HepG2 (cell line): ENCODE measurements around the gene ADAMTS2. TPM values are rescaled to one million over a fixed set of nuclear protein-coding genes. Genes with fewer than 3 reads are reported as not detected.

Source experiments
- ATAC-seq: fragments of 200-7000 bp; cut with Tn5 transposase; 3 replicates; pipeline ENCODE4 v1.9.1; 2020; ENCODE audit warnings: mild to moderate bottlenecking, moderate library complexity
- BruUV-seq: library from RNA; stranded (reverse); fragments of 400-500 nt; replicated peaks from 2 replicates; lab custom pipeline; 2021; lab: Mats Ljungman, UMichigan
- CTCF ChIA-PET: fragments of 300-600 bp; formaldehyde crosslinking; extraction: SDS; loops from one replicate; lab custom pipeline; 2021; ENCODE audit warnings: low total read pairs, inconsistent platforms, low intra/inter-chr PET ratio; lab: Yijun Ruan, JAX
- POLR2A ChIA-PET: fragments of 350-600 bp; sonication (Branson Sonifier 250); formaldehyde crosslinking; loops from one replicate; lab custom pipeline; 2020; ENCODE audit warnings: antibody characterized with exemption, inconsistent platforms; lab: Yijun Ruan, JAX
- DNase-seq: peaks from one replicate; pipeline ENCODE4 v3.0.0-alpha.2; 2015; ENCODE audit warnings: low spot score
- FAIRE-seq: peaks from 3 replicates; lab custom pipeline; 2011; peaks lifted over from hg19 to GRCh38; lab: Jason Lieb, UNC
- H2AFZ ChIP-seq: one replicate; pipeline ENCODE4 v1.6.1; 2011; ENCODE audit warnings: low read length, inconsistent platforms
- H3K27ac ChIP-seq: fragments of 300-600 bp; 3 replicates; pipeline ENCODE4 v1.8.0; 2011; ENCODE audit warnings: mixed run types, mild to moderate bottlenecking, mixed read lengths, low read length, inconsistent platforms; ENCODE audit not compliant: insufficient read depth; ENCODE audit errors: extremely low read length
- H3K27me3 ChIP-seq, 2 experiments: fragments of 200-600 bp in 1 of 2; 2 replicates in 1 of 2; 3 replicates in 1 of 2; pipeline versions ENCODE4 v1.6.0 to v1.8.0; 2011; ENCODE audit warnings: low read length in 2 of 2, mild to moderate bottlenecking in 2 of 2, moderate library complexity in 2 of 2, inconsistent platforms in 1 of 2; ENCODE audit not compliant: insufficient read depth in 2 of 2, control insufficient read depth in 1 of 2
- H3K36me3 ChIP-seq, 2 experiments: fragments of 200-600 bp in 1 of 2; replicated peaks in 1 of 2; 2 replicates in 1 of 2; 3 replicates in 1 of 2; pipeline versions ENCODE4 v1.5.1 to v1.8.0; 2011; ENCODE audit warnings: low read length in 2 of 2, inconsistent platforms in 1 of 2; ENCODE audit not compliant: insufficient read depth in 2 of 2, control insufficient read depth in 1 of 2
- H3K4me1 ChIP-seq: 2 replicates; pipeline ENCODE4 v1.5.1; 2012; ENCODE audit warnings: low read length, inconsistent platforms; ENCODE audit not compliant: insufficient read depth
- H3K4me2 ChIP-seq: 2 replicates; pipeline ENCODE4 v1.6.0; 2011; ENCODE audit warnings: low read depth, low read length, inconsistent platforms
- H3K4me3 ChIP-seq, 3 experiments: fragments of 200-600 bp in 1 of 3; sonication (generic), shearing (Covaris generic) in 1 of 3; replicated peaks in 1 of 3; 2 replicates each; pipeline ENCODE4 v1.5.1; 2011 to 2016; ENCODE audit warnings: low read length in 3 of 3, inconsistent platforms in 2 of 3, low read depth in 2 of 3, mild to moderate bottlenecking in 2 of 3, control low read depth in 1 of 3, mixed read lengths in 1 of 3; ENCODE audit not compliant: insufficient read depth in 1 of 3
- H3K79me2 ChIP-seq: one replicate; pipeline ENCODE4 v1.6.1; 2011; ENCODE audit warnings: low read length, inconsistent platforms; ENCODE audit not compliant: insufficient read depth
- H3K9ac ChIP-seq: 2 replicates; pipeline ENCODE4 v1.6.0; 2011; ENCODE audit warnings: mild to moderate bottlenecking, low read depth, low read length, inconsistent platforms; ENCODE audit not compliant: insufficient read depth
- H3K9me3 ChIP-seq: 2 replicates; pipeline ENCODE4 v1.5.1; 2012; ENCODE audit warnings: mild to moderate bottlenecking, low read length
- H4K20me1 ChIP-seq: 2 replicates; pipeline ENCODE4 v1.6.0; 2011; ENCODE audit warnings: inconsistent platforms, mild to moderate bottlenecking, low read length, moderate library complexity; ENCODE audit not compliant: insufficient read depth
- ELF4 ChIP-seq: sonication (generic); formaldehyde crosslinking; IDR thresholded peaks from 2 replicates; pipeline ENCODE4 v1.5.0; 2020; ENCODE audit warnings: missing genetic modification reagents, mild to moderate bottlenecking, moderate library complexity, borderline replicate concordance
- HOXA7 ChIP-seq: sonication (generic); formaldehyde crosslinking; IDR thresholded peaks from 2 replicates; pipeline ENCODE4 v1.8.1; 2022; ENCODE audit warnings: mild to moderate bottlenecking, missing genetic modification reagents, moderate library complexity
- KLF12 ChIP-seq: sonication (generic); formaldehyde crosslinking; IDR thresholded peaks from 2 replicates; pipeline ENCODE4 v1.4.0; 2020; ENCODE audit warnings: missing genetic modification reagents, borderline replicate concordance
- NFYC ChIP-seq: IDR thresholded peaks from 2 replicates; pipeline ENCODE4 v1.6.1; 2016; ENCODE audit warnings: missing genetic modification reagents, missing compliant biosample characterization
- ZNF274 ChIP-seq: sonication (generic); formaldehyde crosslinking; IDR thresholded peaks from 2 replicates; pipeline ENCODE4 v1.5.1; 2020; ENCODE audit warnings: mild to moderate bottlenecking, missing genetic modification reagents
- ZSCAN31 ChIP-seq: sonication (generic); formaldehyde crosslinking; IDR thresholded peaks from 2 replicates; pipeline ENCODE4 v1.5.0; 2020; ENCODE audit warnings: low read depth, mild to moderate bottlenecking, missing genetic modification reagents
- WGBS: methylation state at CpG from one replicate; pipeline ENCODE4 v1.1.6; 2017; ENCODE audit warnings: low lambda C conversion rate; 5-methylcytosine and 5-hydroxymethylcytosine counted together
- in situ Hi-C: cut with HindIII; loops from 2 replicates; pipeline ENCODE4 v1.10.0; 2017; ENCODE audit warnings: low pct_unique_long_range_greater_than_20kb; ENCODE audit not compliant: extremely low pct_ligation_motif_present
- intact Hi-C: fragments of 100-400 bp; cut with micrococcal nuclease; formaldehyde crosslinking; loops from one replicate; pipeline ENCODE4 v1.10.0; 2022; ENCODE audit not compliant: unreplicated experiment
- polyA plus RNA-seq, 8 experiments: library from polyadenylated mRNA; depleted of rRNA in 3 of 8; stranded (reverse) in 7 of 8; unstranded in 1 of 8; fragments of >200 nt; fragmentation: Illumina TruSeq in 4 of 8; extraction: Trizol in 4 of 8; gene quantifications; 2 replicates each; pipeline versions ENCODE4 v1.2.1 to v1.2.3, GENCODE V29; 2011 to 2016; ENCODE audit warnings: low read depth in 4 of 8, missing spikeins in 1 of 8, mixed read lengths in 1 of 8; ENCODE audit not compliant: insufficient read depth in 1 of 8
- total RNA-seq, 5 experiments: library from RNA; depleted of rRNA; stranded (reverse); fragments of >200 nt; fragmentation: Illumina TruSeq; extraction: Trizol; gene quantifications; 2 replicates each; pipeline ENCODE4 v1.2.3, GENCODE V29; 2016; ENCODE audit warnings: low read depth in 1 of 5
- TF ChIP-seq, protein P1 (sequence below): sonication (generic); formaldehyde crosslinking; IDR thresholded peaks from 2 replicates; pipeline ENCODE4 v1.4.0; 2020; ENCODE audit warnings: mild to moderate bottlenecking, missing genetic modification reagents
- TF ChIP-seq, protein P2 (sequence below), 2 experiments: fragments of 450-650 bp in 1 of 2; sonication (generic) in 1 of 2; formaldehyde crosslinking in 1 of 2; IDR thresholded peaks; 2 replicates each; pipeline versions ENCODE4 v1.6.1 to v1.8.0; 2016 to 2022; ENCODE audit warnings: antibody characterized with exemption in 1 of 2, mild to moderate bottlenecking in 1 of 2, missing genetic modification reagents in 1 of 2
- TF ChIP-seq, protein P3 (sequence below): sonication (generic); IDR thresholded peaks from 2 replicates; pipeline ENCODE4 v1.6.1; 2016; ENCODE audit warnings: low read depth, borderline replicate concordance
- TF ChIP-seq, protein P4 (sequence below): sonication (generic); formaldehyde crosslinking; conservative IDR thresholded peaks from 2 replicates; pipeline ENCODE4 v1.4.0; 2020; ENCODE audit warnings: missing genetic modification reagents

ADAMTS2 gene
- total and polyA plus RNA-seq, 2 of the 13 experiments (the other 11 are each of a cell fraction or from before 2014, with no cell fraction given): 0.24 to 3.5 TPM

DNA sequence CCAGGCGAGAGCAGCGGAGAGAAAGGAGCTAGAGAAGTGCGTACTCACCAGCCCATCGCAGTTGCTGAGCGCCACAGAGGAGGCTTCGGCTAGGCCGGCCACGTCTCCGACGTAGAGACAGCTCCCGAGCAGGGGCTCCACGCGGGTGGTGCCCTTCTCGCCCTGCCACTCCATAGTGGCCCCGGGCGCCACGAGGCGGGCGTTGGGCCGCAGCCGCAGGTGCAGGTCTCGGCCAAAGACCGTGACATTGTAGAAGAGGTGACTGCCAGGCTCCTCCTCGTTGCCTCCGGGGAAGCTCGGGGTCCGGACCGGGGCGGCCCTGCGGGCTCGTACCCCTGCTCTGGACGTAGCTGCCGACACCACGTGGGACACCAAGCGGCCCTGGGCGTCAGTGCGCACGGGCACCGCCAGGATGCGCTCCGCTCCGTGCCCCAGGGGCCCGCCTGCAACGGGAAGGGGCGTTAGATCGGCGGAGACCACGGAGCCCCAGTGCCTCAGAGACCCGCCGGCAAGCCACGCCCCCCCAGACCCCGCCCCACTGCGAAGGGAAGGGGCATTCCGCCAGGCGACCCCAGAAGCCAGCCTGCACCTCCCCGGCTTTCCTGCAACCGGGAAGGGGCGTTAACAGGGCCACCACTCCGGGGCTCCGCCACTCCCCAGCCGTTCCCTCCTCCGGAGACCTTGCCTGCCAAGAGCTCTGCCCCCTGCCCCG, 1.4 kb downstream of the ADAMTS2 start:
- Histone ChIP-seq H3K4me2 (no peak overlapping the region), H3K36me3 (no peaks in the 10 kb centered on the region), H3K27me3 (peaks cover 15 to 85% of the 10 kb centered on the region in 2 experiments), H3K27ac (no peak overlapping the region), H3K79me2 (no peaks in the 10 kb centered on the region), H3K9me3 (no peaks in the 10 kb centered on the region), H4K20me1 (no peaks in the 10 kb centered on the region), H3K9ac (no peak overlapping the region), H3K4me3 (no peak overlapping the region), H2AFZ (no peak overlapping the region), H3K4me1 (no peaks in the 10 kb centered on the region)
- FAIRE-seq: no peak
- intact Hi-C loops (no loop called here), in situ Hi-C loops (no loop called here)
- CTCF ChIA-PET: no interaction called here
- WGBS: 50% methylated on average over 9 of the region's 63 CpGs
- DNase-seq: no peak
- POLR2A ChIA-PET: no interaction called here
- peak; percentile 39; the same call in 2 of the 3 replicates for ATAC-seq
- no TSS peak for BruUV-seq
- TF ChIP-seq HOXA7 (CRISPR knock-in tag): no peak
- TF ChIP-seq, protein P1, sequence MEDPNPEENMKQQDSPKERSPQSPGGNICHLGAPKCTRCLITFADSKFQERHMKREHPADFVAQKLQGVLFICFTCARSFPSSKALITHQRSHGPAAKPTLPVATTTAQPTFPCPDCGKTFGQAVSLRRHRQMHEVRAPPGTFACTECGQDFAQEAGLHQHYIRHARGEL (CRISPR knock-in tag): no peak
- no peak for TF ChIP-seq ZSCAN31
- TF ChIP-seq, protein P2, sequence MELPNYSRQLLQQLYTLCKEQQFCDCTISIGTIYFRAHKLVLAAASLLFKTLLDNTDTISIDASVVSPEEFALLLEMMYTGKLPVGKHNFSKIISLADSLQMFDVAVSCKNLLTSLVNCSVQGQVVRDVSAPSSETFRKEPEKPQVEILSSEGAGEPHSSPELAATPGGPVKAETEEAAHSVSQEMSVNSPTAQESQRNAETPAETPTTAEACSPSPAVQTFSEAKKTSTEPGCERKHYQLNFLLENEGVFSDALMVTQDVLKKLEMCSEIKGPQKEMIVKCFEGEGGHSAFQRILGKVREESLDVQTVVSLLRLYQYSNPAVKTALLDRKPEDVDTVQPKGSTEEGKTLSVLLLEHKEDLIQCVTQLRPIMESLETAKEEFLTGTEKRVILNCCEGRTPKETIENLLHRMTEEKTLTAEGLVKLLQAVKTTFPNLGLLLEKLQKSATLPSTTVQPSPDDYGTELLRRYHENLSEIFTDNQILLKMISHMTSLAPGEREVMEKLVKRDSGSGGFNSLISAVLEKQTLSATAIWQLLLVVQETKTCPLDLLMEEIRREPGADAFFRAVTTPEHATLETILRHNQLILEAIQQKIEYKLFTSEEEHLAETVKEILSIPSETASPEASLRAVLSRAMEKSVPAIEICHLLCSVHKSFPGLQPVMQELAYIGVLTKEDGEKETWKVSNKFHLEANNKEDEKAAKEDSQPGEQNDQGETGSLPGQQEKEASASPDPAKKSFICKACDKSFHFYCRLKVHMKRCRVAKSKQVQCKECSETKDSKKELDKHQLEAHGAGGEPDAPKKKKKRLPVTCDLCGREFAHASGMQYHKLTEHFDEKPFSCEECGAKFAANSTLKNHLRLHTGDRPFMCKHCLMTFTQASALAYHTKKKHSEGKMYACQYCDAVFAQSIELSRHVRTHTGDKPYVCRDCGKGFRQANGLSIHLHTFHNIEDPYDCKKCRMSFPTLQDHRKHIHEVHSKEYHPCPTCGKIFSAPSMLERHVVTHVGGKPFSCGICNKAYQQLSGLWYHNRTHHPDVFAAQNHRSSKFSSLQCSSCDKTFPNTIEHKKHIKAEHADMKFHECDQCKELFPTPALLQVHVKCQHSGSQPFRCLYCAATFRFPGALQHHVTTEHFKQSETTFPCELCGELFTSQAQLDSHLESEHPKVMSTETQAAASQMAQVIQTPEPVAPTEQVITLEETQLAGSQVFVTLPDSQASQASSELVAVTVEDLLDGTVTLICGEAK (IDR thresholded peaks at IDR 0.05): no peak
- TF ChIP-seq, protein P2 (CRISPR knock-in tag; IDR thresholded peaks at IDR 0.05): no peak
- TF ChIP-seq ZNF274 (CRISPR knock-in tag): no peak
- TF ChIP-seq ELF4 (CRISPR knock-in tag): no peak
- TF ChIP-seq, protein P3, sequence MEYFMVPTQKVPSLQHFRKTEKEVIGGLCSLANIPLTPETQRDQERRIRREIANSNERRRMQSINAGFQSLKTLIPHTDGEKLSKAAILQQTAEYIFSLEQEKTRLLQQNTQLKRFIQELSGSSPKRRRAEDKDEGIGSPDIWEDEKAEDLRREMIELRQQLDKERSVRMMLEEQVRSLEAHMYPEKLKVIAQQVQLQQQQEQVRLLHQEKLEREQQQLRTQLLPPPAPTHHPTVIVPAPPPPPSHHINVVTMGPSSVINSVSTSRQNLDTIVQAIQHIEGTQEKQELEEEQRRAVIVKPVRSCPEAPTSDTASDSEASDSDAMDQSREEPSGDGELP: no peak
- no peak for TF ChIP-seq KLF12 (CRISPR knock-in tag)
- TF ChIP-seq, protein P4, sequence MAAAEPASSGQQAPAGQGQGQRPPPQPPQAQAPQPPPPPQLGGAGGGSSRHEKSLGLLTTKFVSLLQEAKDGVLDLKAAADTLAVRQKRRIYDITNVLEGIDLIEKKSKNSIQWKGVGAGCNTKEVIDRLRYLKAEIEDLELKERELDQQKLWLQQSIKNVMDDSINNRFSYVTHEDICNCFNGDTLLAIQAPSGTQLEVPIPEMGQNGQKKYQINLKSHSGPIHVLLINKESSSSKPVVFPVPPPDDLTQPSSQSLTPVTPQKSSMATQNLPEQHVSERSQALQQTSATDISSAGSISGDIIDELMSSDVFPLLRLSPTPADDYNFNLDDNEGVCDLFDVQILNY (CRISPR knock-in tag): no peak
- TF ChIP-seq NFYC: no peak
